Uterus (tissue), 4 donors: ENCODE results near the gene BLTP3B. TPM values are rescaled to one million over a fixed set of nuclear protein-coding genes. Genes with fewer than 3 reads are reported as not detected.

Experiments used
- DNase-seq, 2 donors: peaks; one replicate each; pipeline ENCODE4 v3.0.0-alpha.2; 2019 to 2020
- H3K27ac ChIP-seq, 2 donors: fragments of 200-600 bp; sonication (generic); 1 replicate in 1 of 2; 2 replicates in 1 of 2; pipeline ENCODE4 v1.5.1; 2016 to 2018
- H3K27me3 ChIP-seq, 2 donors: fragments of 200-600 bp; sonication (generic); one replicate each; pipeline ENCODE4 v1.5.1; 2018 to 2019; ENCODE audit warnings: control low read depth in 1 of 2
- H3K36me3 ChIP-seq, 2 donors: fragments of 200-600 bp; sonication (generic); one replicate each; pipeline ENCODE4 v1.5.1; 2019; ENCODE audit warnings: control low read depth in 1 of 2
- H3K4me1 ChIP-seq, 2 donors: fragments of 200-600 bp; sonication (generic); one replicate each; pipeline ENCODE4 v1.5.1; 2018 to 2019; ENCODE audit warnings: control low read depth in 1 of 2
- H3K4me3 ChIP-seq, 2 donors: fragments of 200-600 bp; sonication (generic); 1 replicate in 1 of 2; 2 replicates in 1 of 2; pipeline ENCODE4 v1.5.1; 2018 to 2019; ENCODE audit warnings: mild to moderate bottlenecking in 1 of 2
- H3K9me3 ChIP-seq, 2 donors: fragments of 200-600 bp; sonication (generic); one replicate each; pipeline ENCODE4 v1.5.1; 2019; ENCODE audit warnings: control low read depth in 1 of 2
- POLR2A ChIP-seq, 2 donors: fragments of 450-650 bp; IDR thresholded peaks; one replicate each; pipeline ENCODE4 v1.6.1; 2016; ENCODE audit warnings: antibody characterized with exemption in 2 of 2, mild to moderate bottlenecking in 1 of 2, moderate library complexity in 1 of 2
- intact Hi-C: fragments of 100-400 bp; cut with DNase I; formaldehyde crosslinking; loops from one replicate; pipeline ENCODE4 v1.15.1; 2023; ENCODE audit warnings: low total_unique reads
- total RNA-seq, 4 donors: library from RNA; depleted of rRNA in 3 of 4; stranded (reverse); fragments of >200 nt in 3 of 4; gene quantifications; one replicate each; pipeline versions ENCODE4 v1.1.0 to v1.2.4, GENCODE V29; 2014 to 2023
- TF ChIP-seq, protein P1 (sequence below), 4 experiments: fragments of 200-600 bp in 2 of 4; fragments of 450-650 bp in 2 of 4; sonication (generic) in 2 of 4; IDR thresholded peaks; one replicate each; pipeline ENCODE4 v1.5.1; 2016 to 2019; ENCODE audit warnings: antibody characterized with exemption in 4 of 4, mild to moderate bottlenecking in 2 of 4, moderate library complexity in 1 of 4
- donor health status: DM: yes; HTN: yes; CAD: no.

The BLTP3B gene
- total RNA-seq, 4 donors from 2014 or later, result 9.7 to 42.0 (median 25.1) TPM

DNA sequence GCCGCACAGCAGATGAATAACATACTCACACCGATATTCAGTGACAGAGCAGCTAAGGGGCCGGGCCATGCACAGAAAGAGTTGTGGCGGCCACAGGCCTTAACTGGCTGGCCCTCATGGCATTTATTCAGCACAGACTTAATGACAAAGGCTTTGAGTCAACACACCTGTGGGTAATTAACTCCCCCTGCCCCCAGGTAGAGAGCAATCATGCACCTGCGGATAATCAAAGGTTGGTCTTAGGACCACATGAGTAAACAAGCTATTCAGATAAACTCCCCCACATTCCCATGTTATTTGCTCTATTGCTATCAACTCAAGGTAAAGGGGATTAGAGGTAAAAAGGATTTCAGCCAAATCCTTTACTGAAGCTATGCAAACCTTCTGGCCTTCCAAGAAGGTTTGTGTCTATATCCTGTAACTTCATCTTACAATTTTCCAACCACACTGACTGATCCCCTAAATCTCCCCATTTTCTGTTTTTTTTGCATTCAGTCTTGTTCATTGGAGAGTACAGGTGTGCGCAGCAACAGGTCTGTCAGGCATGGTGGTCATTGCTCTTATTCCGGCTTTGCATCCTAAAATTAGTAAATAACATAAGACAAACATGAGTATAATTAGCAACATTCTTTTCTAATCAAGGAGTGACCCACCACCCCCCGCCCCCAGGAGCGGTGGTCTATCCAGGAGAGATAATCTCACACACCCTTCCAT lies 16.9 kb upstream of the BLTP3B start:
- intact Hi-C loops, result no loop called here

GRCh38 chr12:100158535-100158934 lies 15.9 kb upstream of the BLTP3B start:
- no peak for TF ChIP-seq POLR2A (IDR thresholded peaks at IDR 0.05)
- TF ChIP-seq, protein P1, sequence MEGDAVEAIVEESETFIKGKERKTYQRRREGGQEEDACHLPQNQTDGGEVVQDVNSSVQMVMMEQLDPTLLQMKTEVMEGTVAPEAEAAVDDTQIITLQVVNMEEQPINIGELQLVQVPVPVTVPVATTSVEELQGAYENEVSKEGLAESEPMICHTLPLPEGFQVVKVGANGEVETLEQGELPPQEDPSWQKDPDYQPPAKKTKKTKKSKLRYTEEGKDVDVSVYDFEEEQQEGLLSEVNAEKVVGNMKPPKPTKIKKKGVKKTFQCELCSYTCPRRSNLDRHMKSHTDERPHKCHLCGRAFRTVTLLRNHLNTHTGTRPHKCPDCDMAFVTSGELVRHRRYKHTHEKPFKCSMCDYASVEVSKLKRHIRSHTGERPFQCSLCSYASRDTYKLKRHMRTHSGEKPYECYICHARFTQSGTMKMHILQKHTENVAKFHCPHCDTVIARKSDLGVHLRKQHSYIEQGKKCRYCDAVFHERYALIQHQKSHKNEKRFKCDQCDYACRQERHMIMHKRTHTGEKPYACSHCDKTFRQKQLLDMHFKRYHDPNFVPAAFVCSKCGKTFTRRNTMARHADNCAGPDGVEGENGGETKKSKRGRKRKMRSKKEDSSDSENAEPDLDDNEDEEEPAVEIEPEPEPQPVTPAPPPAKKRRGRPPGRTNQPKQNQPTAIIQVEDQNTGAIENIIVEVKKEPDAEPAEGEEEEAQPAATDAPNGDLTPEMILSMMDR (IDR thresholded peaks at IDR 0.05), result no peak
- intact Hi-C loops, result no loop called here
- DNase-seq, result no peak
- Histone ChIP-seq H3K4me1 (no peaks in the 10 kb centered on the region), H3K9me3 (no peaks in the 10 kb centered on the region), H3K27me3 (no peaks in the 10 kb centered on the region), H3K4me3 (no peak overlapping the region), H3K36me3 (no peaks in the 10 kb centered on the region), H3K27ac (no peak overlapping the region)

More for the DNA sequence above, 16.9 kb upstream of the BLTP3B start:
- DNase-seq, result no peak
- no peaks in the 10 kb centered on the region for H3K9me3 ChIP-seq
- no peaks in the 10 kb centered on the region for H3K4me1 ChIP-seq
- H3K36me3 ChIP-seq, result no peaks in the 10 kb centered on the region
- no peak overlapping the region for H3K4me3 ChIP-seq
- H3K27me3 ChIP-seq, result no peaks in the 10 kb centered on the region
- TF ChIP-seq, protein P1 (IDR thresholded peaks at IDR 0.05), result no peak
- TF ChIP-seq POLR2A (IDR thresholded peaks at IDR 0.05), result no peak
- no peak overlapping the region for H3K27ac ChIP-seq

GRCh38 chr12:100157427-100157821 lies 14.8 kb upstream of the BLTP3B start:
- DNase-seq, result no peak
- Histone ChIP-seq H3K27me3 (no peaks in the 10 kb centered on the region), H3K4me3 (no peak overlapping the region), H3K27ac (no peak overlapping the region), H3K36me3 (no peaks in the 10 kb centered on the region), H3K4me1 (no peaks in the 10 kb centered on the region), H3K9me3 (no peaks in the 10 kb centered on the region)
- TF ChIP-seq POLR2A (IDR thresholded peaks at IDR 0.05), result no peak
- TF ChIP-seq, protein P1 (IDR thresholded peaks at IDR 0.05), result no peak
- intact Hi-C loops, result no loop called here

DNA sequence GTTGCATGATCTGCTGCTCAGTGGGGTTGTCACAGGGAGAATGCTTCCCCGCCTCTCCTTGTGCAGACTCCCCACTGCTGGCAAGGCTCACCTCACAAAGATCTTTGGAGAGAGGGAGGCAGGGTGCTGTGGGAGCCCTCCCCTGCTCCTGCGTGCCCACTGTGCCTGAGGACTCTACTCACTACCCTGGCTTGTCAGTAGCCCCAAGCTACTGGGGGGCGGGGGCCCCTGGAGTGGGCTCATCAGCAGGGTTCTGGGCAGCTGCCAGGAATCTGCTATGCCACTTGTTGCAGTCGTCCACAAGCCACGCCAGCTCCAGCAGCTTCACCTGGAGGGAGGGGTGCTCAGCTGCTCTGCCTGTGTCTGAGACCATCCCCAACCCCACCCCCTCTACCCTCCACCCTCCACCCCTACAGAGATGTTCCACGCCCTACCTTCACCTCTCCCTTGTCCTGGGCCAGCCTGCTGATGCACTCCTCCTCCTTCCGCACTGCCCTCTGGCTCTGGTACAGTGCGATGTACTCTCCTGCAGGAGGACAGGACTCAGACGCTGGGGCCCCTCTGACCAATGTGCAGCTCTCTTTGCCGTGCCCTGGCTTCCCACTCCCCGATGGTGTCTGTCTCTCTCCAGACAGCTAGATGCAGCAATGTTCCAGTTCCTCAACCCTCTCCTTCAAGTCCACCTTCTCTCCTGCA lies 14.2 kb upstream of the BLTP3B start:
- no peaks in the 10 kb centered on the region for H3K4me1 ChIP-seq
- H3K4me3 ChIP-seq, result no peak overlapping the region
- no peaks in the 10 kb centered on the region for H3K36me3 ChIP-seq
- no peak for DNase-seq
- H3K27ac ChIP-seq, result no peak overlapping the region
- H3K9me3 ChIP-seq, result no peaks in the 10 kb centered on the region
- TF ChIP-seq, protein P1 (IDR thresholded peaks at IDR 0.05), result no peak
- TF ChIP-seq POLR2A (IDR thresholded peaks at IDR 0.05), result no peak
- intact Hi-C loops, result no loop called here
- H3K27me3 ChIP-seq, result no peaks in the 10 kb centered on the region
